MG63 (cell line): ENCODE data around the gene KCNB1. TPM values are rescaled to one million over a fixed set of nuclear protein-coding genes. Genes with fewer than 3 reads are reported as not detected.

ENCODE experiments used
- DNase-seq: peaks from one replicate; pipeline ENCODE4 v3.0.0-alpha.2; 2020
- H3K27me3 ChIP-seq: fragments of 250-450 bp; sonication (Bioruptor Pico); 2 replicates; pipeline ENCODE4 v1.5.1; 2020; ENCODE audit warnings: mild to moderate bottlenecking, moderate library complexity
- H3K36me3 ChIP-seq: fragments of 250-450 bp; sonication (Bioruptor Pico); 2 replicates; pipeline ENCODE4 v1.5.1; 2020; ENCODE audit warnings: mild to moderate bottlenecking, moderate library complexity
- H3K4me3 ChIP-seq: fragments of 250-450 bp; sonication (Bioruptor Pico); 2 replicates; pipeline ENCODE4 v1.5.1; 2020; ENCODE audit warnings: mild to moderate bottlenecking, moderate library complexity
- H3K9me3 ChIP-seq: fragments of 250-450 bp; sonication (Bioruptor Pico); 2 replicates; pipeline ENCODE4 v1.5.1; 2020; ENCODE audit warnings: mild to moderate bottlenecking, moderate library complexity
- total RNA-seq: library from RNA; depleted of rRNA; stranded (reverse); fragments of >200 nt; shearing (Covaris generic); gene quantifications from 2 replicates; pipeline ENCODE4 v1.2.3, GENCODE V29; 2014; ENCODE audit warnings: low replicate concordance

The KCNB1 gene
- total RNA-seq, 1 experiment from 2014 or later = 6.5 TPM

DNA sequence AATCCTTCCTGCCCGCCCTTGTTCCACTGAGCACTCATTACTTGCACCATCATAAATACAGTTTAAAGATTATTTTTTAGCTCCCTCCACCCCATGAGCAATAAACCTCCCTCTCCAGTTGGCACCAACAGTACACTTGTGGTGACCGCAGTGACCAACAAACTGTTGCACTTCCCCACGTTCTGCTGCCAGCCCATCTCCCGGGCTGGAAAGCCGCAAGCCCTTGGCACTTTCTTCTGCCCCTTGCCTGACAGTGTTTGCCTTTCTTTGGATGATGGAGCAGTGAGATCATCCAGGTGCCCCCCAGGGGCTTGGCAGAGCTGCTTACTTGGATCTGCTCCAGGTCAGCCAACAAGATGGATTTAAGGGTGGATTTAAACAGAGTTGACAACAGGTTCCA lies 21.6 kb downstream of the KCNB1 start:
- Histone ChIP-seq H3K9me3 (no peaks in the 10 kb centered on the region), H3K27me3 (no peaks in the 10 kb centered on the region), H3K4me3 (no peak overlapping the region), H3K36me3 (peaks cover 48% of the 10 kb centered on the region)
- peak; percentile 99 for DNase-seq

DNA sequence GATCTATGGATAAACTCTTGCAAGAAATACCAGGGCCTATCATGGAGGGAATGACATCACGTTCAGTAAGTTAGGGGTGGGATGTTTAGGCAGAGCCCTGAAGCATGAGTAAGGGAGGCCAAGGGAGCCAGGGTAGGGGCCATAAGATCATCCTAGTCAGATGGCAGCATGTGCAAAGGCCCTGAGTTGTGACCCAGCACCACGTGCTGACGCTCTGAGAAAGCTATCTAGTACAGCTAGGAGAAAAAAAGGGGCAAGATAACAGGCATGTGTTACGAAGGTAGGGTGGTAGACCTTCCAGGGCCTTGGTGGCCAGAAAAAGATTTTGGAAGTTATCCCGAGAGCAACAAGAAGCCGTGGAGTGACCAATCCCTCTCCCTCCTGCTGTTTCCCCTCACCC lies 22.3 kb downstream of the KCNB1 start:
- DNase-seq = no peak
- no peaks in the 10 kb centered on the region for H3K9me3 ChIP-seq
- peaks cover 45% of the 10 kb centered on the region for H3K36me3 ChIP-seq
- no peak overlapping the region for H3K4me3 ChIP-seq
- H3K27me3 ChIP-seq = no peaks in the 10 kb centered on the region

GRCh38 chr20:49459684-49460083 lies 22.8 kb downstream of the KCNB1 start:
- no peaks in the 10 kb centered on the region for H3K9me3 ChIP-seq
- no peak overlapping the region for H3K4me3 ChIP-seq
- H3K36me3 ChIP-seq = peaks cover 45% of the 10 kb centered on the region
- DNase-seq = no peak
- no peaks in the 10 kb centered on the region for H3K27me3 ChIP-seq

DNA sequence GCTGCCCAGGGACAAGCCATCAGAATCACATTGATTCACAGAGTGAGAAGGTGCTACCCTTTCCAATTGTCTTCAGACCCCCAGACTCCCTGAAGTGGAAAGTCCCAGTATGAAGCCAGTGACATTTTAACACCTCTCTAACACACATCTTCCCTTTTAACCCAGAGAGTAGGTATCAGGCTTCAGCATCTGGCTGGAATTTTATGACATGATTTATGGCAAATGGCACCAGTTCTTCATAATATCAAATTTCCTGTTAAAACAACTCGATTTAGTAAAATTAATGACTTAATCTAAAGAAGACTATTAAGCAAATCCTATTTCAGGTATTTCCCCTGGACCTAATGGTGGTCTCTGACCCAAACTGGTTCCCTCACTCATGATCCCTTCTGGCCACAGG lies 25.0 kb downstream of the KCNB1 start:
- Histone ChIP-seq H3K27me3 (no peaks in the 10 kb centered on the region), H3K4me3 (no peak overlapping the region), H3K9me3 (no peaks in the 10 kb centered on the region), H3K36me3 (peaks cover 47% of the 10 kb centered on the region)
- no peak for DNase-seq

DNA sequence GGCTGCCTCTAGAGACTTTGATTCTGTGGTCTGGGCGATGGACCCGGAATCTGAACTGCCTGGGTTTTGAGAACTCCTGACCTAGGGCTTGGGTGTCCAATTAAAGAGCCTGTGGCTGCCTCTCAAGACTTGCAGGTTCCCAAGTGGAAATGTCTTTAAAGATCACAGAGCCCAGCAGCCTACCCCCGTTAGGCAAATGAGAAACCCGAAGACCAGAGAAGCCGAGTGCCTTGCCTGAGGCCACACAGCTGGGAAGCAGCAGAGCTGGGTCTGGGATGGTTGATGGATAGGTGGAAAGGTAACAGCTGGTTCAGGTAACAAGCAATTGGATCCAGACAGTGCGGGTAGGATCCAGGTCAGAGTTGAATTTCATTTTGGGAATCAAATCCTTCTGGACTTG lies 25.8 kb downstream of the KCNB1 start:
- no peaks in the 10 kb centered on the region for H3K9me3 ChIP-seq
- DNase-seq = no peak
- peaks cover 43% of the 10 kb centered on the region for H3K36me3 ChIP-seq
- no peaks in the 10 kb centered on the region for H3K27me3 ChIP-seq
- H3K4me3 ChIP-seq = no peak overlapping the region

GRCh38 chr20:49455691-49456090 lies 26.8 kb downstream of the KCNB1 start:
- Histone ChIP-seq H3K36me3 (peaks cover 49% of the 10 kb centered on the region), H3K27me3 (no peaks in the 10 kb centered on the region), H3K4me3 (no peak overlapping the region)

GRCh38 chr20:49452011-49452482 lies 30.4 kb downstream of the KCNB1 start:
- DNase-seq = peak; percentile 98
- H3K27me3 ChIP-seq = no peaks in the 10 kb centered on the region
- H3K4me3 ChIP-seq = no peak overlapping the region
- H3K36me3 ChIP-seq = peaks cover 38% of the 10 kb centered on the region
- H3K9me3 ChIP-seq = no peaks in the 10 kb centered on the region

More at GRCh38 chr20:49455691-49456090, 26.8 kb downstream of the KCNB1 start:
- no peaks in the 10 kb centered on the region for H3K9me3 ChIP-seq
- no peak for DNase-seq

DNA sequence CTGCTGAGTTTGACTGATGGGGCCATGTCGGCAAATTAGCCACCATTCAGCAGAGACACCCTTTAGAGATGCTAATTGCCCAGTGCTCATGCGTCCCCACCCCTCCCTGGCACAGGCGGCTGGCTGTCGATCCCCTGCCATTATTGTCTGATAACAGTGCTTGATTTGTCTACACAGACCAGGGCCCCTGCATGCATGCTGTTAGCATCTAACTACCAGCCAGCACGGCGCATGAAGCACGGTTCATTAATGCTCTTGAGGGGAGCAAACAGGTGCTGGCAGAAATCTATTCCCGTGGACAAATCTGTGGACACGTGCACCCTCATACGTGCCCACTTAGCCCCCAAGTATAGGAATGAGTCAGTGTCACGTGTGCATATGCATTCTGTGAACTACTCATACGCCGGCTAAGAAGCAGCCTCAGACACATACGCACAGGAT lies 32.2 kb downstream of the KCNB1 start:
- DNase-seq = no peak

DNA sequence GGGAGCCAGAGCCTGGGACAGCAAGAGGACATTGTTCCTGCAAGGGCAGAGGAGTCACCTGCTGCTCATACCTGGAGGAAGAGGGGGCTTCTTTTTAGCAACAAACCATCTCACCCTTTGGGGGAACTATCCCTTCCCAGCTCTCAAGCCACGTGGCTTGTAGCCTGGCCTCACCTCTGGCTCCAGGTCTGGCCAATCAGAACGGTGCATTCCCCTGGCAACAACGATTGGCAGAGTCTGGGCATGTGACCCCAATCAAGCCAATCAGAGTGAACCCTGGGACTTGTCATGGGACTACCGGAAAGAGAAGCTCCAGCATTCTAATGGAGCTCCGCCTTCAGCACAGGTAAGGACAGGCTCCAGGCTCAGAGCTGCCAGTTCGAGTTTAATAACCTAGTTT lies 33.6 kb downstream of the KCNB1 start:
- no peak for DNase-seq
- Histone ChIP-seq H3K9me3 (no peaks in the 10 kb centered on the region), H3K4me3 (no peak overlapping the region), H3K36me3 (peaks cover 47% of the 10 kb centered on the region), H3K27me3 (no peaks in the 10 kb centered on the region)

More for the DNA sequence above, 32.2 kb downstream of the KCNB1 start:
- no peaks in the 10 kb centered on the region for H3K27me3 ChIP-seq
- no peak overlapping the region for H3K4me3 ChIP-seq
- peaks cover 41% of the 10 kb centered on the region for H3K36me3 ChIP-seq
- no peaks in the 10 kb centered on the region for H3K9me3 ChIP-seq

- DNase-seq = no peak
- H3K9me3 ChIP-seq = no peaks in the 10 kb centered on the region
- H3K36me3 ChIP-seq = peaks cover 53% of the 10 kb centered on the region
- no peaks in the 10 kb centered on the region for H3K27me3 ChIP-seq
- no peak overlapping the region for H3K4me3 ChIP-seq
Measured at GRCh38 chr20:49447946-49448809, 34.3 kb downstream of the KCNB1 start.

DNA sequence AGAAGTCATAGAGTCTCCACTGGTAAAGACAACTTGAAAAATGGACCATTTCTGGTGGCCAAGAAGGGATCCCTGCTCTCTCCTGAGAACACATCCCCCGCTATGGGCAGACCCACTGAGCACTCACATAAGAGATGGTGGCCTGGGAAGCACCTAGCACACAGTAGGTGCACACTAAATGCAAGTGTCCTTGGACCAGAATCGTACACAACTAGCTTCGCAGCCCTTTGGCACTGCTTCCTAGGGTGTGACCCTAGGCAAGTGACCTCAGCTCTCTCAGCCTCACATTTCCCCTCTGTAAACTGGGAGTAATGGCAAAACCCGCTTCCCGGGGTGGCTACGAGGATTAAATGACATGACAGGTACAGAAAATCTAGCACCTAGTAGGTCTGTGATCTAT lies 35.1 kb downstream of the KCNB1 start:
- Histone ChIP-seq H3K4me3 (no peak overlapping the region), H3K36me3 (peaks cover 59% of the 10 kb centered on the region), H3K27me3 (no peaks in the 10 kb centered on the region), H3K9me3 (no peaks in the 10 kb centered on the region)
- DNase-seq = no peak

DNA sequence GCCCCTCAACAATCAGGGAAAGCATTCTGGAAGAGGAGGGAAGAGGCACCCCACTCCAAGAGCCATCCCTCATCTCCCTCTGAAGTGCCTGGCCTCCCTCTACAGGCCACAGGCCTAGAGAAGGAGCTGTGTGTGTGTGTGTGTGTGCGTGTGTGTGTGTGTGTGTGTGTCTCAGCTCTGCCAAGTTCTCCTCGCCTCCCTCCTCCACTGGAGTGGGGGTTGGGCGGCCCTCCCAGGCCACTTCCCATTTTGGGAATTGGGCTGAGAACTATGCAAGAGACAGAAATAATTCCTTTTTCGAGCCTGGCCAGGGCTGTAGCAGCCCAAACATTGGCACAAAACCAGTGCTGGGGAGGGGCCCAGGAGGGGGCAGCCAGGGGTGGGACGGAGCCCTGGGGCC lies 35.7 kb downstream of the KCNB1 start:
- Histone ChIP-seq H3K27me3 (no peaks in the 10 kb centered on the region), H3K4me3 (no peak overlapping the region), H3K36me3 (peaks cover 62% of the 10 kb centered on the region), H3K9me3 (no peaks in the 10 kb centered on the region)
- peak; percentile 56 for DNase-seq

- peaks cover 60% of the 10 kb centered on the region for H3K36me3 ChIP-seq
- no peak overlapping the region for H3K4me3 ChIP-seq
- no peaks in the 10 kb centered on the region for H3K9me3 ChIP-seq
- no peak for DNase-seq
- no peaks in the 10 kb centered on the region for H3K27me3 ChIP-seq
Measured at GRCh38 chr20:49446080-49446479, 36.4 kb downstream of the KCNB1 start.

GRCh38 chr20:49445176-49445575 lies 37.3 kb downstream of the KCNB1 start:
- H3K27me3 ChIP-seq = no peaks in the 10 kb centered on the region
- DNase-seq = peak; percentile 57
- H3K36me3 ChIP-seq = peaks cover 58% of the 10 kb centered on the region
- H3K9me3 ChIP-seq = no peaks in the 10 kb centered on the region
- H3K4me3 ChIP-seq = no peak overlapping the region

- H3K4me3 ChIP-seq = no peak overlapping the region
- no peak for DNase-seq
Measured at GRCh38 chr20:49444553-49444990, 37.9 kb downstream of the KCNB1 start.

GRCh38 chr20:49437057-49437456 lies 45.4 kb downstream of the KCNB1 start:
- Histone ChIP-seq H3K36me3 (peaks cover 31% of the 10 kb centered on the region), H3K27me3 (no peaks in the 10 kb centered on the region), H3K4me3 (no peak overlapping the region), H3K9me3 (no peaks in the 10 kb centered on the region)
- DNase-seq = no peak

More at GRCh38 chr20:49444553-49444990, 37.9 kb downstream of the KCNB1 start:
- H3K27me3 ChIP-seq = no peaks in the 10 kb centered on the region
- peaks cover 58% of the 10 kb centered on the region for H3K36me3 ChIP-seq
- H3K9me3 ChIP-seq = no peaks in the 10 kb centered on the region

GRCh38 chr20:49435639-49436038 lies 46.8 kb downstream of the KCNB1 start:
- H3K4me3 ChIP-seq = no peak overlapping the region
- no peaks in the 10 kb centered on the region for H3K9me3 ChIP-seq
- H3K36me3 ChIP-seq = peaks cover 23% of the 10 kb centered on the region
- no peak for DNase-seq
- H3K27me3 ChIP-seq = no peaks in the 10 kb centered on the region

- Histone ChIP-seq H3K27me3 (no peaks in the 10 kb centered on the region), H3K9me3 (no peaks in the 10 kb centered on the region), H3K4me3 (no peak overlapping the region), H3K36me3 (peaks cover 21% of the 10 kb centered on the region)
- DNase-seq = no peak
Measured at GRCh38 chr20:49433333-49433732, 49.1 kb downstream of the KCNB1 start.
